HUES48 (cell line): ENCODE results near the gene LRRC47.

Source experiments
- H3K27ac ChIP-seq: one replicate; pipeline ENCODE4 v1.7.0; 2013; ENCODE audit warnings: low read depth, low read length, inconsistent platforms
- H3K27me3 ChIP-seq: 2 replicates; pipeline ENCODE4 v1.6.1; 2013; ENCODE audit warnings: mild to moderate bottlenecking, low read length; ENCODE audit not compliant: control insufficient read depth, insufficient read depth
- H3K36me3 ChIP-seq: 2 replicates; pipeline ENCODE4 v1.6.1; 2013; ENCODE audit warnings: low read length; ENCODE audit not compliant: control insufficient read depth, insufficient read depth
- H3K4me1 ChIP-seq: 2 replicates; pipeline ENCODE4 v1.6.1; 2013; ENCODE audit warnings: mild to moderate bottlenecking, low read length; ENCODE audit not compliant: control insufficient read depth, insufficient read depth
- H3K4me3 ChIP-seq: 2 replicates; pipeline ENCODE4 v1.5.1; 2013; ENCODE audit warnings: mild to moderate bottlenecking, low read depth, low read length
- H3K9ac ChIP-seq: 2 replicates; pipeline ENCODE4 v1.6.1; 2013; ENCODE audit warnings: mild to moderate bottlenecking, low read depth, low read length, moderate library complexity
- H3K9me3 ChIP-seq: 2 replicates; pipeline ENCODE4 v1.6.1; 2013; ENCODE audit warnings: low read length; ENCODE audit not compliant: control insufficient read depth, insufficient read depth

Gene LRRC47

DNA sequence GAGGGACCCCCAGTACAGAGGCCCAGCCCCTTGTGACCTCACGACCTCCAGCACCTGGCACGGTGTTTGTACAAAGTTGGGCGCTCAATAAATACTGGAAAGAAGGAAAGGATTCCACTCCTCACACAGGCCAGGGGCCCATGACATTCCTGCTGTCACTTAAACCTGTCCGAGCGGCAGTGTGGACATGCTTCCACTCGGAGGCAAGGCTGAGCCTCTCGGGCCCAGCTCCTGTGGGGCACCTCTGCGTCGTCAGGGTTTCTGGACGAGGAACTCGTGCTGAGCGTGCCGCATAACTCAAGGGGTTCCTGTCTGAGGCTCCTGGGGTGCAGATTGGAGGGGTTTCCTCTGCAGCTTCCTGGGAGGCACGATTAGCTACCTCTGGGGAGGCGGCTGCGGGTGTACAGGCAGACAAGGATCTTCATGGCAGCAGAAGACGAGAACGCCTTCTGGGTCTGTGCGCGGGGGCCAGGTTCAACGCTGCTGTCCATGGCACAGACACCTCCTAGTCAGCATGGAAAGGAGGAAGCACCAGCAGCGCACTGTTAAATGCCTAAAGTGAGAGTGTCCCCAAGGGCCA lies 27.4 kb downstream of the LRRC47 start:
- Histone ChIP-seq H3K27me3 (peaks cover 3% of the 10 kb centered on the region; the same call in 1 of the 2 replicates), H3K27ac (no peak overlapping the region), H3K4me1 (peaks cover 6% of the 10 kb centered on the region; the same call in 1 of the 2 replicates), H3K36me3 (no peaks in the 10 kb centered on the region), H3K4me3 (no peak overlapping the region), H3K9me3 (no peaks in the 10 kb centered on the region; the same call in 1 of the 2 replicates), H3K9ac (no peak overlapping the region)

DNA sequence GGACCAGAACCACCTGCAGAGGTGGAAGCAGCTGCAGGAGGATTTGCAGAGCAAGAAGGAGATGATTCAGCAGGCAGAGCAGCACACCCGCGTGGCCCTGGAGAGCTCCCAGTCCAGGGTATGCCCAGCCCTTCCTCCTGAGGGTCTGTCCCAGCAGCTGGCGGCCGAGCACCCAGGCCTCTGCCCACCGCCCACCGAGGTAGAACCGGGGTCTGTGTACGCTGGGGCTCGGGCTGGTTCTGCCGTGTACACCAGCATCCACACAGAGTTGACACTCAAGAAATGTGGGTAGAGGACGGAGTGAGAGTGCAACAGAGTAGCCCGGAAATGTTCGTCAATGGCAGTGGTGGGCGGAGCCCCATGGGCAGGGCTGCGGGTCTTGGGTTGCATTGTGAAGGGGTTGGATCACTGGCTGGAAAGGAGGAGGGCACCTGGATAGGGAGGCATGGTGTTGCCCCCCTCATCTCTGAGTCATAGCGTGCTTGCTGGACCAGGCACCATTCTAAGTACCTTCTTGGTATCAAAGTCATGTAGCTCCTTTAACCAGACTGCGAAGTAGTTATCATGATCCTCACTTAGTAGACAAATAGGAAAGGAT lies 28.9 kb downstream of the LRRC47 start:
- no peak overlapping the region for H3K27ac ChIP-seq
- H3K9ac ChIP-seq, result no peak overlapping the region
- H3K36me3 ChIP-seq, result no peaks in the 10 kb centered on the region
- peaks cover 3% of the 10 kb centered on the region; the same call in 1 of the 2 replicates for H3K27me3 ChIP-seq
- H3K9me3 ChIP-seq, result no peaks in the 10 kb centered on the region; the same call in 1 of the 2 replicates
- H3K4me1 ChIP-seq, result peaks cover 6% of the 10 kb centered on the region; the same call in 1 of the 2 replicates
- H3K4me3 ChIP-seq, result no peak overlapping the region

DNA sequence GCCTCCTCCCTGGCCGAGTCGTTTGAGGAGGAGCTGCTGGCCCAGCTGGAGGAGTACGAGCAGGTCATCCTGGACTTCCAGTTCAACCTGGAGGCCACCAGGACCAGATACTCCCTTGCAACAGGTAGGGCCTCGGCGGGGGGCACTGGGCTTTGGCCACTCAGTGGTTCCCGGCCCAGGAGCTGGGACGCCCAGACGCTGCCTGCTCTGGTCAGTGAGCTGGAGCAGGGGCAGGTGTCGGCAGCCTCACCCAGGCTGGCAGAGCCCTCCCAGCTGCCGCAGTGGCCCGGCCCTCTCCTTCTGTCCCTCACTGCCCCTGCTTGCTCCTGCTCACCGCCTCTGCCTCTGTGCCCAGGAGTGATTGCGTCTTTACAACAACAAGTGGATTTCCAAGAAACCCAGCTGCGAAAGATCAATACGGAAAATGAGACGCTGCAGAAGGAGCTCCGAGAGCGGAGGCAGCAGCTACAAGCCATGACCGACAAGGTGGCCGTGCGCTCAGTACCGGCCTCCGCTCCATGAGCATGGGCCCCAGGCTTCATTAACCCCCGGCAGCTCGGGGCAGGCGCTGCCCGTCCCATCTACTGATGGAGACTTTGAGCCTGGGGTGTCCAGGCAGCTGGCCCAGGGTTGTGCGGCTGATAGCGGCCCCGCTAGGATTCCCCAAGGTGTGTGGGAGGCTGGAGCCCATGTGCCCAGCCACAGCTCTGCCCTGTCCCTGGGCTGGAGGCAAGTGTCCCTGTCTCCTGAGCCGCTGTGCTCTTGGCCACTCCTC lies 32.8 kb downstream of the LRRC47 start:
- Histone ChIP-seq H3K27me3 (peaks cover 14% of the 10 kb centered on the region), H3K4me3 (no peak overlapping the region), H3K4me1 (no peaks in the 10 kb centered on the region), H3K9me3 (no peaks in the 10 kb centered on the region; the same call in 1 of the 2 replicates), H3K27ac (no peak overlapping the region), H3K9ac (no peak overlapping the region), H3K36me3 (no peaks in the 10 kb centered on the region)

DNA sequence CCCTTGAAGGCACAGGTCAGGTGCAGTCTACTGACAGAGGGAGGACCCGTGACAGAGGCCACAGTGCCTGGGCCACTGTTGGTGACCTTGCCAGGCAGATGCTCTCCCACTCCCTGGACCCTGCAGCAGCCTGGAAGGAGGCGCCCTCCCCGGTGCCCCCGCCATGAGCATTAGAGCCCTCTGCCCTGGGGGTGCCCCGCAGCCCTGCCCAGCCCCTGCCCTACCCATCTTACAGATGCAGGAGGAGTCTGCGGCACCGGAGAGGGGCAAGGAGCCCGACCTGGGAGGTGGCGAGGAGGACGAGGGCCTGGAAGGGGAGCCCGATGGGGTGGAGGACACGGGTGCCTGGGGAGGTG lies 33.4 kb downstream of the LRRC47 start:
- Histone ChIP-seq H3K27me3 (peaks cover 14% of the 10 kb centered on the region), H3K36me3 (no peaks in the 10 kb centered on the region), H3K4me3 (no peak overlapping the region), H3K9me3 (no peaks in the 10 kb centered on the region), H3K27ac (no peak overlapping the region), H3K4me1 (no peaks in the 10 kb centered on the region), H3K9ac (no peak overlapping the region)

DNA sequence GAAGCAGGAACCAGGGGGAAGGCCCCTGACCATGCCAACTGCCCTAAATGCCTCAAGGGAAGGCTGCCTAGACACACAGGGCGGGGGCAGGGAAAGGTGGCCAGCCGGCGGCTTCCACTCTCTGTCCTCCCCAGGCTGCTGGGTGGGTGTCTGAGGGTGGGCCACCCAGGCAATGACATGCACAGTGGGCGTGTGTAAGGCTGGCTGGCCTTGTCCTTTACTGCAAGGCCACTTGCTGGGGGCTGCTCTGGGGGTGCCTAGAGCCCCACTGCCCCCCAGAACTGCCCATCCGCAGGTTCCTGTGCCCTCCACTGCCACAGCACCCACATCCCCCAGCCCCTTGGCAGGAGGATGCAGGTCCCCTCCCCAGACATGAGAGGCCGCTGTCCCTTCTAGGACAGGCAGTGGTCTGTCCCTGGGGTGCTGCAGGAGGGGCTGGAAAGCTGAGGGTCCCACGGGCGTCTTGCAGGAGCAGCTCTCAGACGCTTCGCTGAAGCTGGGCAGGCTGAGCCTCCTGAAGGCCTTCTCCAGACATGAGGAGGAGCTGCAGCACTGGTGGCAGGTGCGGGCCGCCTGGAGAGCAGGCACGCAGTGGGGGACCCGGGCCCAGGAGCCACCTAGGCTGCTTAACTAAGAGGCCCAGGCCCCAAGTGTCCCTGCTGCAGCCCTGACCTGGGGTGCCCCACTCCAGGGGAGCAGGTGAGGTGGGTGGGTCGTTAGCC lies 34.0 kb downstream of the LRRC47 start:
- Histone ChIP-seq H3K27ac (no peak overlapping the region), H3K4me3 (no peak overlapping the region), H3K4me1 (no peaks in the 10 kb centered on the region), H3K9ac (no peak overlapping the region), H3K9me3 (no peaks in the 10 kb centered on the region), H3K27me3 (peaks cover 14% of the 10 kb centered on the region), H3K36me3 (no peaks in the 10 kb centered on the region)

DNA sequence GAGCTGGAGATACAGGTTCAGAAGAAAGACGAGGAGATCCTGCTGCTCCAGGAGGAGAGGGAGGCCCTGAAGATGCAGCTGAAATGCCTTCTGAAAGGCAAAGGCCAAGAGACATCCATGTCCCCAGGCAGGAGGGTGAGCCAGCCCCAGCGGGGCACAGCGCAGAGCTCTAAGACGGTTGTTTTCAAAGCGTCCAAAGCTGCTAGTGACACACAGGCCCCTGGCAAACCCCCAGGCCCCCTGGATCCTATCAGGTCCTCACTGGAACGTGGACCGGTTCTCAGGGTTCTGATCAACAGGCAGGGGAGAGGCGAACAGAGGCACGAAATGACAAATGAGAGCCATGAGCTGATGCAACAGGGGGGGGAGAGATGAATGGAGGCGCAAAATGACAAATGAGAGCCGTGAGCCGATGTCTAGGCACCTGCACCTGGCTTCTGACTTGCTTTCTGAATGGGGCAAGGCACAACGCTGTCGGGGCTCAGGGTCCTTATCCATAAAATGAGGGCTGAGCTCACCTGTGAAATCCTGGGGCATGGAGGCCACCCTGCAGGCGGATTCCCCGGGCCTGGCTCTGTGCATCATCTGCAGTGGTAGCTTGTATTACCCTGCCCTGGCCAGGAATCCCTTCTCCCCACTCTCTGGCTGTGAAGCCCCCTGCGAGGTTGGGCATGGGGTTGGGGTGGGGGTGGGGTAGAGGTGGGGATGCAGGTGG lies 34.8 kb downstream of the LRRC47 start:
- Histone ChIP-seq H3K27me3 (peaks cover 14% of the 10 kb centered on the region), H3K27ac (no peak overlapping the region), H3K4me1 (no peaks in the 10 kb centered on the region), H3K4me3 (no peak overlapping the region), H3K36me3 (no peaks in the 10 kb centered on the region), H3K9ac (no peak overlapping the region), H3K9me3 (no peaks in the 10 kb centered on the region)

DNA sequence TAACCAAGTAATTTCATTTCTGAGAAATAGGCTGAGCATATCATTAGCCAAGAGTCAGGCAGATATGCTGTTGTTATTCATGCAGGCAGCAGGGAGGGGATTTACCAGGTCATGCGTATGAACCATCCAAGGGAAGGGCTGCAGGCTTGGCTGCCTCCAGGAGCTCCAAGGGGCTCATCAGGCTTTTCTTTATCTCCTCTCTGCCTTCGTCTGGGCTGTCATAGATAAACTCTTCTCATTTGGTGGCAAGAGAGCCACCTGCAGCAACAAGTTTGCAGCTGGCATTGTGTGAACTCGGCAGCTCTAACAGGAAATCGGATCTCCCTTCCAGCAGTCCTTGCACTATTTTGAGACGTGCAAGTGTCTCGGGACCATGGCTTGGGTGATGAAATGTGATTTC lies 36.5 kb downstream of the LRRC47 start:
- Histone ChIP-seq H3K27me3 (peaks cover 14% of the 10 kb centered on the region; the same call in 1 of the 2 replicates), H3K4me3 (no peak overlapping the region), H3K9ac (no peak overlapping the region), H3K9me3 (no peaks in the 10 kb centered on the region), H3K4me1 (no peaks in the 10 kb centered on the region), H3K36me3 (no peaks in the 10 kb centered on the region), H3K27ac (no peak overlapping the region)

DNA sequence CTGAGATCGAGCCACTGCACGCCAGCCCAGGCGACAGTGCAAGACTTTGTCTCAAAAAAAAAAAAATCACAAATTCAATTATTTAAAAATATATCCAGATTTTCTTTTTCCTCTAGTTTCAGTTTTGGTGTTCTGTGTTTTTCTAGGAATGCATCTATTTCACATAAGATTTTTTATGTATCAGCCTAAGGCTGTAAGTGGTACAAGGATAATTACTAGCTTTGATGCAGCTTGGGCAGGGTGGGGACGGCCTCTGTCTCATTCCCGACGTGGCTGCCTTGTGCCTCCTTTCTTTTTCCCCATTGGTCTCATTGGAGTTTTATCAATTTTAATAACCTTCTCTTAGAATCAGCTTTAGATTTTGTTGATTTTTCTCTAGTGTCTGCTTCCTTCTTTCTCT lies 37.1 kb downstream of the LRRC47 start:
- H3K36me3 ChIP-seq, result no peaks in the 10 kb centered on the region
- H3K9ac ChIP-seq, result no peak overlapping the region
- H3K27me3 ChIP-seq, result peaks cover 14% of the 10 kb centered on the region; the same call in 1 of the 2 replicates
- no peak overlapping the region for H3K4me3 ChIP-seq
- H3K9me3 ChIP-seq, result no peaks in the 10 kb centered on the region
- H3K4me1 ChIP-seq, result no peaks in the 10 kb centered on the region
- no peak overlapping the region for H3K27ac ChIP-seq

DNA sequence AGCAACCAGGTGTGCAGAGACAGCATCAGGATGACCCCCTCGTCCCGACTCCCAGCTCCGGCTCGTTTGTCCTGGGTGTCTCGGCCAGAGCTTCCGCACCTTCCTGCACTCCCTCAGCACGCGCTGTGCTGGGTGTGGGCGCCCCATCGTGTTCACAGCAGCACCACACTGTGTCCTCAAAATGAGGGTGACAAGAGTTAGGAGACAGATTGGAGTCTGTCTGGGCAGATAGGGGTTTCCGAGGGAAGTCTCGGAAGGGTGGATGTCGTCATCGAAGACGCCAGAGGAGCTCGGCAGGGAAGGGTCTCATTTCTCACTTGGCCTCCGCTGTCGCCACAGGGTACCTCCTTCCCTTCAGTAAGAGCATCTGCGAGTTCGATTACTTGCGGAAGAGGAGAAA lies 39.9 kb downstream of the LRRC47 start:
- H3K4me3 ChIP-seq, result no peak overlapping the region

DNA sequence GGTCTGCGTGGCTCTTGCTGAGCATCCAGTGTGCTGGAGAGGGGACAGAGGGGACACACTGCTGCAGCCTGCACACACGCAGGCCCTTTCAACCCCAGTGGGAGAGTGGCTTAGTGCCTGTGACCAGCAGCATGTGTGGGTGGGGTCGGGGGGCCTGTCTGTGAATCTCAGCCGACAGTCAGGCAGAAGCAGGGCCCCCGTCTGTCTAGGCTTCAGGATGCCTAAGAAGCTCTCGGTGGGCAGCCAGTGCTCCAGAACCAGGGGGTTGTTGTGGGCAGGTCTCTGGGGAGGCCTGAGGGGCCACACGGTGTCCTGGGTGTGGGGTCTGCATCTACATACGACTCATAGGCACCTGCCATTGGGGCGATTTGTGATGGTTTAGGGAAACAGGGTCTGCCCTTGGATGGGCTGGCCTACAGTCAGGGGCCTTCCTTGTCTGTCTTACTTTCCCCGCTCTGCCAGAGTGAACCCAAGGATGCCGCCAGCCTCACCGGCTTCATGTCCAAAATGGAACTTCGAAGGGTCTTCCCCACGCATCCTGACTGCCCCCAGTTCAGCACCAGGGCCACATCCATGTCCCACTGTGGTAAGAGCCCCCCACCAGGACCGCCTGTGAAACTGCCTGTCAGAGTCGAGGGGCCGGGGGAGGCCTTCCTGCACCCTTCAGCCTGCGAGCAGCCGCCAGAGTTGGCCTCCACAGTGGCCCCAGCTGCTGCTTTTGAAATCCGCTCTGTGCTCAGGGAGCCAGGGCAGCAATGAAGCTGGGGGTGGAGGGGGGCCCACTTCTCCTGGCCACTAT lies 42.4 kb downstream of the LRRC47 start:
- no peak overlapping the region for H3K9ac ChIP-seq
- H3K27ac ChIP-seq, result no peak overlapping the region
- H3K4me1 ChIP-seq, result no peaks in the 10 kb centered on the region
- H3K4me3 ChIP-seq, result no peak overlapping the region
- peaks cover 5% of the 10 kb centered on the region; the same call in 1 of the 2 replicates for H3K27me3 ChIP-seq
- H3K9me3 ChIP-seq, result no peaks in the 10 kb centered on the region
- H3K36me3 ChIP-seq, result no peaks in the 10 kb centered on the region

More for the DNA sequence above, 39.9 kb downstream of the LRRC47 start:
- H3K27me3 ChIP-seq, result peaks cover 14% of the 10 kb centered on the region; the same call in 1 of the 2 replicates
- no peaks in the 10 kb centered on the region for H3K36me3 ChIP-seq
- H3K4me1 ChIP-seq, result no peaks in the 10 kb centered on the region
- no peak overlapping the region for H3K27ac ChIP-seq
- H3K9ac ChIP-seq, result no peak overlapping the region
- H3K9me3 ChIP-seq, result no peaks in the 10 kb centered on the region
